Myometrial cell (primary cell): ENCODE results near the gene MYRIP. TPM values are rescaled to one million over a fixed set of nuclear protein-coding genes. Genes with fewer than 3 reads are reported as not detected.

Experiments
- total RNA-seq: library from RNA; depleted of rRNA; stranded (reverse); fragments of >200 nt; gene quantifications from 2 replicates; pipeline ENCODE4 v1.2.3, GENCODE V29; 2015

Gene MYRIP
- not detected in 2 replicates for total RNA-seq

DNA sequence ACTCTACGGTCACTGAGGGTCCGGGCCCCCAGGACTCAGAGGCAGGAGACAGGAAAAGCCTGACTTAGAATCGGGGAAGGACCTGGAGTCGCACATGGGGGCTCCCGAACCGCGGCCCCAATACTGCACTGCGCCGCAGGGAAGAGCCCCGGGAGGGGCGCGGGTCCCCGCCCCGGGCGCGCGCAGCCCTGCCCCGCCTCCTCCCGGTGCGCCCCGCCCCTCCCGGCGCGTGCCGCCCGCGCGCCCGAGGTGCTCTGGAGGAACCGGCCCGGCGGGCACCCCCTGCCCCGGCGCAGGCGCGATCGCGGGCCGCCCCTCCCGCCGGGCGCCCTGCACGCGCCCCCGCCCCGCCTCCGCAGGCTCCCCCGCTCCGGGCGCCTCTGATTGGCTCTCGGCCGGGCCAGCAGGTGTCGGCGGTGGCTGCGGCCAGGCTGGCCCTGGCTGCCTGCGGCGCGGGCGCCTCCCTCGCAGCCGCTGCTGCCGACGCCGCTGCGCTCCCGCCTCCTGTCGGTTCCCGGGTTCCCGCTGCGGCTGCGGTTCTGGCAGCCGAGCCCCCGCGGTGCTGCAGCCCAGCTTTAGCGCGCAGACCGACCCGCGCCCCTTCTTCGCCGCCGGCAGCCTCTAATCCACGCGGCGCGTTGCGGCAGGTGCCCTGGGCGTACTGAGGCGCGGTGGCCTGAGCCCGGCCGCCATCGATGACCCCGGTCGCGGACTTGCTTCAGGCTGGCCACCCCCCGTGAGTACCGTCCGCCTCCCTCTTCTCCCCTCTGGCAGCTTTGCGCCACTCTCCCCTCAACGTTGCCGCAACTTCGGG lies at the start of gene MYRIP:
Gene MYRIP, plus strand, starts transcription at position 429 of the 814 bp plus-strand sequence. CDS start 91,208 bp downstream, outside the sequence.

DNA sequence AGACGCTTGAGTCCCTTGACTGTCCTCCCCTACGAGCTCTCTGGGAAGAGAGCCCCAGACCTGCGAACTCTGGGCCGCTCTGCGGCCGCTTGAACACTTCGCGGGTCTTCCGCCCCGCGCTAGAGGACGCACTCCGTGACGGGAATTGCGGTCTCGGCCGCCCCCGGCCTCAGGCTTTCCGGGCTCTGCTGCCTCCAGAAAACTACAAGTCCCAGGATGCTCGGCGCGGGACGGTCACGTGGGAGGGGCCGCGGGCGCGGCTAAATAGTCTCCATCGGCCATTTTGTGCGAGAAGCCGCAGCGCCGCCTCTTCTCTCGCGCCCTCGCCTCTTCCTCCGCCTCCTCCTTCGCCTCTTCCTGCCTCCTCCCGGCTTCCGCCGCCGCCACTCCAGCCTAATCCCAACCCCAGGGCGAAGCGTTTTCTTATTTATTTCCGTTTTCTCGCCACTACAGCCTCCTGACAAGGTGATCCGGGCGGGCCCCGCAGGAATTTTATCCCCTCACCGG lies 500.1 kb downstream of the MYRIP start, which contains the start of gene EIF1B:
Gene EIF1B, plus strand, starts transcription at position 290 of the 507 bp plus-strand sequence. CDS start 235 bp downstream, outside the sequence.

